ENCODE results near the gene POLR2F.

- TF ChIP-seq EP300 (IDR thresholded peaks at IDR 0.05; ENCODE audit: borderline replicate concordance in 1 of 2, low read depth in 1 of 2, low read length in 1 of 2) (no peak), YY1 (IDR thresholded peaks at IDR 0.05; ENCODE audit: low read depth) (no peak), CTCF (IDR thresholded peaks at IDR 0.05) (no peak), POLR2AphosphoS5 (IDR thresholded peaks at IDR 0.05; ENCODE audit: low read depth, low read length) (no peak), REST (IDR thresholded peaks at IDR 0.05; ENCODE audit: low read depth, low read length) (no peak), ELF1 (IDR thresholded peaks at IDR 0.05) (no peak), EZH2phosphoT487 (IDR thresholded peaks at IDR 0.05; ENCODE audit: borderline replicate concordance, low read depth) (no peak), RAD21 (IDR thresholded peaks at IDR 0.05; ENCODE audit: low read length) (no peak), TEAD4 (IDR thresholded peaks at IDR 0.05; ENCODE audit: borderline replicate concordance, insufficient read depth) (no peak), CHD2 (IDR thresholded peaks at IDR 0.05; ENCODE audit: low read length, partially characterized antibody) (no peak), MXI1 (IDR thresholded peaks at IDR 0.05; ENCODE audit: low read depth, low read length) (no peak), USF2 (IDR thresholded peaks at IDR 0.05; ENCODE audit: borderline replicate concordance, low read depth, low read length) (no peak), JUND (IDR thresholded peaks at IDR 0.05) (no peak)
Observed at GRCh38 chr22:37932401-37932800, 21.1 kb upstream of the POLR2F start.
